A549 treated with RU486 at 1 μM for 4 hours (cell line): ENCODE measurements around the gene DDR2. TPM values are rescaled to one million over a fixed set of nuclear protein-coding genes. Genes with fewer than 3 reads are reported as not detected.

Experiments used
- total RNA-seq: library from RNA; stranded (reverse); fragments of 200-300 nt; extraction: Qiagen RNA extraction; gene quantifications from 5 replicates; pipeline ENCODE4 v1.2.3, GENCODE V29; 2022; ENCODE audit warnings: low read depth

Gene DDR2
- 0.28 to 0.49 TPM (median 0.35 TPM) in 5 replicates for total RNA-seq

DNA sequence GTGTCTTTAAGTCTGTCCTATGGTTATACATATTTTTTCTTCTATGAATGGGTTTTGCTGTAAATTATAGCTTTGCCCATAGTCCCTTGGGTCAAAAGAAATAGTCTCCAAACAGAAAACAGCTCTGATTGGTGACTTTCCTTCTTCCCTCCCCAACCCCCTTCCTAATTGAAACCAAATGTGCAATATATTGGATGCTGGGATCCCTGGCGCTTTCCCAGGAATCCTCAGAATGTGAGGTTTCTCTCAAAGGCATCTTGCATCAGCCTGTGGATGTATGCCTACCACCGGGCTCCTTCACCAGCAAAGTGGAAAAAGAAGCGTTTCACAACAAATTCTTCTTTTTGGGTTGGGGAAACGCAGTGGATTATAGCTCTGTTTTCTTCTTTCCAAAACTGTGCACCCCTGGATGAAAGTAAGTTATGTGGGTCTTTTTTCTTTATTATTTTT is at the start of gene DDR2:
Gene DDR2 (plus strand): TSS at position 248 of the 450 bp plus-strand sequence. CDS start 86,600 bp downstream, outside the sequence.

DNA sequence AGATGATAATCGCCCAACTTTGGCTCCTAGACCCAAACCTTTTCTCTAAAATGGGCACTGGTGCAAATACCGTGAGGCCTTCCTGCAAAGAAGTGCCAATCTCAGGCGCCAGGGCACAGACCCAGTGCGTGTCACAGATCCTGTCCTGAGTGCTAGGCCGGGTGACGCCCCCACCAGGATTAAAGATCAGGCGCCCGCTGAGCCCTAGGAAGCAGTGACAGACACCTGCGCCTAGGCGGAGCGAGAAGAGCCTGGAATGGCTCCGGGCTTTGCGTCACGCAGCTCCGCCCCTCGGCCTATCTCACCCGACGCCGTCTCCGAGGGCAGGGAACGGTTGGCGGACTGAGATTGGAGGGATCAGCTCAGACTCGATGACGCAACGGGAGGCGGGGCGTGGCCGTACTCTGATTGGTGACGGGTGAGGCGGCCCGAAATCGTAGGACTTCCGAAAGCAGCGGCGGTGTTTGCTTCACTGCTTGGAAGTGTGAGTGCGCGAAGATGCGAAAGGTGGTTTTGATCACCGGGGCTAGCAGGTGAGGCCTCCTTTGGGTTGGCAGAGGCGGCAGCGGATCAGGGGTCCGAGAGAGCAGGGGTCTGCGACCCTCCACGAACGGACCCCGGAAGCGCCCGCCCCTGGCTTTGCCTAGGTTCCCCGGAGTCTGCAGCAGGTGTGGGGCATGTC is 158.2 kb downstream of the DDR2 start, which contains the start of gene HSD17B7:
Gene HSD17B7 (plus strand): TSS at position 400 of the 682 bp plus-strand sequence. CDS start 99 bp downstream, at position 499.

Other genes starting within 250 kb of the DDR2 start
- gene SH2D1B, start 220.3 kb upstream of the DDR2 start, total RNA-seq, result 0.05 to 0.37 TPM (median 0.12 TPM) in 4 of 5 replicates, not detected in the other
- 4.5 to 22.4 TPM (median 19.4 TPM) in 5 replicates for gene UHMK1, start 134.6 kb upstream of the DDR2 start, total RNA-seq
- 21.3 to 34.2 TPM (median 31.1 TPM) in 5 replicates for gene UAP1, start 70.7 kb upstream of the DDR2 start, total RNA-seq
- gene HSD17B7, start 158.2 kb downstream of the DDR2 start, total RNA-seq, result 8.1 to 10.6 TPM (median 9.5 TPM) in 5 replicates
- gene CCDC190, start 228.7 kb downstream of the DDR2 start, total RNA-seq, result not detected in 5 replicates